Spinal cord (tissue), 10 donors: Measurements from ENCODE around the gene ANKS1A. TPM values are rescaled to one million over a fixed set of nuclear protein-coding genes. Genes with fewer than 3 reads are reported as not detected.

Experiments
- DNase-seq, 6 donors: peaks; one replicate each; pipeline versions ENCODE4 v3.0.0 to v3.0.0-alpha.2; 2013 to 2015; ENCODE audit warnings: low spot score in 6 of 6, low read depth in 4 of 6
- H3K27ac ChIP-seq: one replicate; pipeline ENCODE4 v1.5.1; 2013; ENCODE audit warnings: low read depth, low read length, control low read depth
- H3K27me3 ChIP-seq: one replicate; pipeline ENCODE4 v1.6.1; 2013; ENCODE audit warnings: low read length; ENCODE audit not compliant: control insufficient read depth, insufficient read depth
- H3K36me3 ChIP-seq: one replicate; pipeline ENCODE4 v1.6.1; 2013; ENCODE audit warnings: low read length; ENCODE audit not compliant: control insufficient read depth, insufficient read depth
- H3K4me1 ChIP-seq: one replicate; pipeline ENCODE4 v1.6.1; 2013; ENCODE audit warnings: low read length; ENCODE audit not compliant: control insufficient read depth, insufficient read depth
- H3K4me3 ChIP-seq: one replicate; pipeline ENCODE4 v1.5.1; 2013; ENCODE audit warnings: low read depth, low read length, control low read depth
- H3K9me3 ChIP-seq: one replicate; pipeline ENCODE4 v1.6.1; 2013; ENCODE audit warnings: low read length; ENCODE audit not compliant: control insufficient read depth, insufficient read depth
- WGBS: methylation state at CpG from one replicate; pipeline ENCODE4 v1.1.5; 2013; ENCODE audit warnings: missing lambda C conversion rate; ENCODE audit not compliant: insufficient coverage; 5-methylcytosine and 5-hydroxymethylcytosine counted together
- polyA plus RNA-seq, 2 donors: library from polyadenylated mRNA; unstranded; fragments of 120-200 nt; gene quantifications; one replicate each; pipeline ENCODE4 v1.2.1, GENCODE V29; 2013; ENCODE audit not compliant: insufficient read length in 2 of 2
- total RNA-seq, 2 donors: library from RNA; depleted of rRNA in 1 of 2; stranded (reverse); fragments of 120-200 nt in 1 of 2; fragments of >200 nt in 1 of 2; gene quantifications; one replicate each; pipeline versions ENCODE4 v1.2.3 to v1.2.4, GENCODE V29; 2013 to 2014
- donor health status: healthy.

Gene ANKS1A
- total and polyA plus RNA-seq, 4 donors = 31.1 to 53.6 (median 42.4) TPM

DNA sequence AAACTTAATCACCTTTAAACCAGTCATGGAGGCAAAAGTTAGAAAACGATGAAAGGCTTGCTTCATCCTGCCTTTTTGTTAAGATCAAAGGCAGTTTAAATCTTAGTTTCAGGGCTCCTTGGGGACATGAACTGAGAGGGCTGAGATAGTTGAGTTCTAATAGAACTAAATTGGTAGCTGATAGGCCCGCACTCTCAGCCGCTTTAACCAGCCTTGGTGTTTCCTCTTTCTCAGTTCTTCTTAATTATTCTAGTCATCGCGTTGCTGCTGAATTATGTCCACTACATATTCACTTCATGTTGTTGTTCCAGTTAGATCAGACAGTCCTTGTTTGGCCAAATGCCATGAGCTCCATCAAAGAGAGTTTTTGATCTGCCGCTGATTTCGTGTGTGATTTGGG, 72.5 kb downstream of the ANKS1A start:
- WGBS = 68% methylated on average over 2 of the region's 7 CpGs
- no peak overlapping the region for H3K27ac ChIP-seq

DNA sequence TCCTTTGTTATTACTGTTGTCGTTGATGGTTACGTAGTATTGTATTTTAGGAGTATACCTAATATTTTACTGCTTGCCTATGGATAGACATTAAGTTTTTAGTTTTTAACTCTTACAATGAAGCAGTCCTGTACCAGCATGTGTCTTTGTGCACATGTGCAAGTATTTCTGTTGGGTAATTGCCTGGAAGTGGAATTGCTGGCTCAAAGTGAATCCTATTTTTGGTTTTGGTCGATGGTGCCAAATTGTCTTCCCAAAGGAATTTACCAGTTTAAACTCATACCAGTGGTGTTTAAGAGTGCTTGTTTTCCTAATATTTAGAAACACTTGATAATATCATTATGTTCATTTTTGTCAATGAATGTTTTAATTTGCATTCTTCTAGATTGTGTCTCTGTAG, 75.5 kb downstream of the ANKS1A start:
- no peak overlapping the region for H3K27ac ChIP-seq
- peaks cover 2% of the 10 kb centered on the region for H3K9me3 ChIP-seq
- H3K4me1 ChIP-seq = no peaks in the 10 kb centered on the region
- no CpG with 5 or more reads among the region's 3 CpGs for WGBS
- no peaks in the 10 kb centered on the region for H3K36me3 ChIP-seq
- peak in 2 of 6 donors; percentile 28 to 71 for DNase-seq
- no peaks in the 10 kb centered on the region for H3K27me3 ChIP-seq
- H3K4me3 ChIP-seq = no peak overlapping the region

More for the DNA sequence above, 72.5 kb downstream of the ANKS1A start:
- Histone ChIP-seq H3K4me1 (peaks cover 8% of the 10 kb centered on the region), H3K4me3 (no peak overlapping the region), H3K27me3 (no peaks in the 10 kb centered on the region), H3K9me3 (peaks cover 2% of the 10 kb centered on the region), H3K36me3 (no peaks in the 10 kb centered on the region)
- no peak for DNase-seq

DNA sequence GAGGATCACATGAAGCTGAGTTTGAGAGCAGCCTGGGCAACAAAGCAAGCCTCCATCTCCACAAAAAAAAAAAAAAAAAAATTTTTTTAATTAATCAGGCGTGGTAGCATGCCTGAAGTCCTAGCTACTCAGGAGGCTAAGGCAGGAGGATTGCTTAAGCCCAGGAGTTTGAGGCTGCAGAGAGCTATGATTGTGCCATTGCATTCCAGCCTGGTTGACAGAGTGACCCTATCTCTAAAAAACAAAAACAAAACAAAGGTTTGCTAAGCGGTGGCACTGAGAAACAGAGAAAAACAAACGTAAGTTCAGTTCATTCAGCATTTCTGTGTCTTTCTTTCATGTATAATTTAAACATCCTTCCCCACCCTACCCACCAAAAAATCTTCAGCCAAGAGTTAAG, 78.4 kb downstream of the ANKS1A start:
- peaks cover 8% of the 10 kb centered on the region for H3K36me3 ChIP-seq
- no peaks in the 10 kb centered on the region for H3K27me3 ChIP-seq
- WGBS = 79% methylated on average over 2 of the region's 3 CpGs
- H3K4me3 ChIP-seq = no peak overlapping the region
- H3K4me1 ChIP-seq = no peaks in the 10 kb centered on the region
- peaks cover 2% of the 10 kb centered on the region for H3K9me3 ChIP-seq
- H3K27ac ChIP-seq = no peak overlapping the region
- DNase-seq = no peak

DNA sequence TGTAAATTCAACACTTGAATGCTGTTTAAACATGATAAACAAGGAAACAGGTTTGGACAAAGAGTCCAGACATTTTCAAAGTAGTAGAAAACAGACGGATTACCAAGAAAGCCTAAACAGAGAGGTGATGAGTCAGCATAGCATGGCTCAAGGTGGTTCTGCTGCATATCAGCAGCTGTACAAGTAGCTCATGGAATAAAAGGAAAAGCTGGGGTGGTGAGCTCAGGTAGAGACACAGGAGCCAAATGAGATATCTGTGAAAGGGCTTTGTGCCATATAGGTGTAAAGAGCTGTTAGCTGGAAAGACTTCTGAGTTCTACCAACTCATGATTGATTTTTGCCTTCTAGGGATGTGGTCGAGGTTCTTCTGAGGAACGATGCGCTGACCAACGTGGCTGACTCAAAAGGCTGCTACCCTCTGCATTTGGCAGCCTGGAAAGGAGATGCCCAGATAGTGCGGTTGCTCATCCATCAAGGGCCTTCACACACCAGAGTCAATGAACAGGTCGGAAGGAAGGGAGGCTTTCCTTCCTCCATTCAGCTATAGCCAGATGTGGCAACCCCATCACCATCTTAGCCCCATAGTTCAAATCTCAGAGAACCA, 80.7 kb downstream of the ANKS1A start:
- H3K27ac ChIP-seq = no peak overlapping the region
- H3K27me3 ChIP-seq = no peaks in the 10 kb centered on the region
- H3K36me3 ChIP-seq = peaks cover 8% of the 10 kb centered on the region
- 91% methylated on average over 6 of the region's 7 CpGs for WGBS
- H3K4me3 ChIP-seq = no peak overlapping the region
- H3K9me3 ChIP-seq = peaks cover 2% of the 10 kb centered on the region
- no peaks in the 10 kb centered on the region for H3K4me1 ChIP-seq
- no peak for DNase-seq

DNA sequence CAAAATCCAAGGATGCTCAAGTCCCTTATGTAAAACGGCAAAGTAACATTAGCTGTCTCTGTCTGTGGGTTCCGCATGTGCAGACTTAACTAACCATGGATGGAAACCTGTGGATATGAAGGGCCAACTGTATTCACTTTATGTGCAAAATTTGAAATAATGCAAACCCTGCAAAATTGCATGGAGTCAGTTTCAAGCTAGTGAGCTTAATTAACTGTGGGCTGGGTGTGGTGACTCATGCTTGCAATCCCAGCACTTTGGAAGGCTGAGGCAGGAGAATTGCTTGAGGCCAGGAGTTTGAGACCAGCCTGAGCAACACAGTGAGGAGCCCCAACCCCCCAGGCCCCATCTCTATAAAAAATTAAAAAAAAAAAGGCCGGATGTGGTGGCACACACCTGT, 81.4 kb downstream of the ANKS1A start:
- H3K4me1 ChIP-seq = no peaks in the 10 kb centered on the region
- no peak overlapping the region for H3K4me3 ChIP-seq
- no peak for DNase-seq
- H3K27ac ChIP-seq = no peak overlapping the region
- H3K9me3 ChIP-seq = peaks cover under 1% of the 10 kb centered on the region
- H3K36me3 ChIP-seq = peaks cover 8% of the 10 kb centered on the region
- H3K27me3 ChIP-seq = no peaks in the 10 kb centered on the region
- 94% methylated on average over 2 of the region's 3 CpGs for WGBS

DNA sequence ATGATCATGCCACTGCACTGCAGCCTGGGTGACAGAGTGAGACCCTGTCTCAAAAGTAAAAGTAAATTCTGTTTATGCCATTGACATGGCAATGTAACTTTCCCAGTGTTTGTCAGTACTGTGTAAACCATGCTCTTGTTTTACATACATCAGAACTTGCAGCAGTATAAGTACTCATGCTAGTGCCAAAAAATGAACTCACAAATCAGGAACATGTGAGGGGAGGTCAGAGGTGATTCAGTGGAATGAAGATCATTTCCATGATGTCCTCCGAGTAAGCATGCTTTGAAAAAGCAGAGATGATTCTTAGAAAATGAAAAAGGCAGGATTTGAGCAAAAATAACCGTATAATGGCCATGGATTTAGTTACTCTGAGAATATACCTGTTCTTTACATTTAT, 81.9 kb downstream of the ANKS1A start:
- WGBS = no CpG with 5 or more reads among the region's 2 CpGs
- no peak for DNase-seq
- H3K36me3 ChIP-seq = peaks cover 8% of the 10 kb centered on the region
- no peaks in the 10 kb centered on the region for H3K4me1 ChIP-seq
- H3K27me3 ChIP-seq = no peaks in the 10 kb centered on the region
- no peaks in the 10 kb centered on the region for H3K9me3 ChIP-seq
- no peak overlapping the region for H3K27ac ChIP-seq
- H3K4me3 ChIP-seq = no peak overlapping the region

DNA sequence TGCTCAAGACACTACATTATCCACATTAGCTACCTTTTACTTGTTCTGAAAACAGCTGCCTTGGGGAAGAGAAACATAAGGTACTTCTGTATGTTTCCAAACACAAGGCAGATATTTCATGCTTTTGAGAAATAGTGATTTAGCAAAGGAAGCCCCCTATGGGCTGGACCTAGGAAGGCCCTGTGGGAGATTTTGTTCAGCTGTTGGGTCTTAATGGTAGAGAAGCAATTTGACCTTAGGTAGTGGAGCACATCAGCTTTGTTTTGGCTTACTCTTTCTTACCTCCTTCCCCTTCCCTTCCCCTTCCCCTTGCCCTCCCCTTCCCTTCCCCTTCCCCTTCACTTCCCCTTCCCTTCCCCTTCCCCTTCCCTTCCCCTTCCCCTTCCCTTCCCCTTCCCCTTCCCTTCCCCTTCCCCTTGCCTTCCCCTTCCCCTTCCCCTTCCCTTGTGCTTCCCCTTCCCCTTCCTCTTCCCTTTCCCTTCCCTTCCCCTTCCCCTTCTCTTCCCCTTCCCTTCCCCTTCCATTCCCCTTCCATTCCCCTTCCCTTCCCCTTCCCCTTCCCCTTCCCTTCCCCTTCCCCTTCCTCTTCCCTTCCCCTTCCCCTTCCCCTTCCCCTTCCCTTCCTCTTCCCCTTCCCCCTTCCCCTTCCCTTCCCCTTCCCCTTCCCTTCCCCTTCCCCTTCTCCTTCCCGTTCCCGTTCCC, 84.6 kb downstream of the ANKS1A start:
- Histone ChIP-seq H3K9me3 (no peaks in the 10 kb centered on the region), H3K4me3 (no peak overlapping the region), H3K27me3 (no peaks in the 10 kb centered on the region), H3K36me3 (peaks cover 8% of the 10 kb centered on the region), H3K4me1 (no peaks in the 10 kb centered on the region), H3K27ac (no peak overlapping the region)
- no CpG with 5 or more reads among the region's 2 CpGs for WGBS
- DNase-seq = no peak

DNA sequence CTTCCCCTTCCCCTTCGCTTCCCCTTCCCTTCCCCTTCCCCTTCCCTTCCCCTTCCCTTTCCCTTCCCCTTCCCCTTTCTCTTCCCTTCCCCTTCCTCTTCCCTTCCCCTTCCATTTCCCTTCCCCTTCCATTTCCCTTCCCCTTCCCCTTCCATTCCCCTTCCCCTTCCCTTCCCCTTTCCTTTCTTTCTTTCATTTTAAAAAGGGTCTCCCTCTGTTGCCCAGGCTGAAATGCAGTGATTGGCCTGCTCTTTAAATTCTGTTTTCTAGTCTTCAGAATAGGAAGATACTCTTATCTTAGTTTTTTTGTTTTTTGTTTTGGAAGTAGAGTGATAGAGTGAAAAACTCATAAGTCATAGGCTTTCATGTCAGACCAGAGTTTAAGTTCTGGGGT, 85.2 kb downstream of the ANKS1A start:
- no CpG with 5 or more reads among the region's 1 CpG for WGBS
- DNase-seq = no peak
- no peaks in the 10 kb centered on the region for H3K27me3 ChIP-seq
- peaks cover 8% of the 10 kb centered on the region for H3K36me3 ChIP-seq
- H3K4me1 ChIP-seq = no peaks in the 10 kb centered on the region
- H3K4me3 ChIP-seq = no peak overlapping the region
- H3K9me3 ChIP-seq = no peaks in the 10 kb centered on the region
- H3K27ac ChIP-seq = no peak overlapping the region

DNA sequence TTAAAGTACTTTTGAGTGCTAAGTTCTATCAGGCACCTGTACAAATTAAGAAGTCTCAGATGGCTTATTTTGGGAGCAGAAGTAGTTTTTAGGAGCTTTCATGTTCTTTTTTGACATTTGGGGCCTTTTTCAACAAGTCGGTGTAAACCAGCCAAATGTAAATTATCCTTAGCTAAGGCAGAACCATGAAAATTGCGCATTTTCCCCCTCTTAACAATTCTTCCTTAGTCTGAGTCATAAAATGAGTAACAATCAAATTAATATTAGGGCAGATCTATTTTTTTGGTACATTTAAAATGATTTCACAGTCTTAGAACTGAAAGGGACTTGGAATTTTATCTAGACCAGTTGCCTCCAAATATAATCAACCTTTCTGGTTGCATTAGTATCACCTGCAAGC, 87.2 kb downstream of the ANKS1A start:
- DNase-seq = no peak
- Histone ChIP-seq H3K4me3 (no peak overlapping the region), H3K9me3 (no peaks in the 10 kb centered on the region), H3K4me1 (no peaks in the 10 kb centered on the region), H3K27ac (no peak overlapping the region), H3K27me3 (no peaks in the 10 kb centered on the region), H3K36me3 (no peaks in the 10 kb centered on the region)
- WGBS = no CpG with 5 or more reads among the region's 2 CpGs

DNA sequence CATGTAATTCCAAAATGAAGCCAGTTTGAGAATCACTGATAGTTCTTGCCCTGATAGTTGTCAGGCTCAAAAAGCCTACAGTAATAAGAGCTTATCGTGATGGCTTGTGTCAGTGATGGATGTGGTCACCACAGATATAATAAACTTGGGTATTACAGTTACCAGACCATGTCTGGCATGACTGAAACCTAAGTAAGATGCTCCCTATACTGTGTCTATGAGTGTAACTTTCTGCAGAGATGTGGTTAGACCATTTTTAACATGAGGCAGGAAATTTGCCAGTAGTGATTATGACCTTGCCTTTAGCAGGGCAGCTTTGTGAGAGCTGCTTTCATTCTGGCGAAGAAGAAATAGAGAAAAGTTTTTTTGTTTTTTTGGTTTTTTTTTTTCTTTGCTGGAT, 90.2 kb downstream of the ANKS1A start:
- WGBS = 100% methylated on average over 1 of the region's 2 CpGs
- H3K4me3 ChIP-seq = no peak overlapping the region
- DNase-seq = no peak

More for the DNA sequence above, 90.2 kb downstream of the ANKS1A start:
- Histone ChIP-seq H3K27me3 (no peaks in the 10 kb centered on the region), H3K9me3 (no peaks in the 10 kb centered on the region), H3K4me1 (no peaks in the 10 kb centered on the region), H3K36me3 (peaks cover 12% of the 10 kb centered on the region), H3K27ac (no peak overlapping the region)
